ENCODE results near the gene TIMP4. TPM values are rescaled to one million over a fixed set of nuclear protein-coding genes. Genes with fewer than 3 reads are reported as not detected.

Gene TIMP4
- total and polyA plus RNA-seq, 2 of the 4 experiments (the other 2 are of a cell fraction) = 0.39 to 0.54 TPM

GRCh38 chr3:12194669-12195161, 36.0 kb upstream of the TIMP4 start:
- peak overlapping the region; percentile 76 for H2AK5ac ChIP-seq (ENCODE audit: low read depth, low read length)
- no peak overlapping the region for H3K4me3 ChIP-seq (ENCODE audit: insufficient read depth, low read depth, low read length)
- intact Hi-C loops (cut with micrococcal nuclease) (loop anchor here (5.0 kb wide), 3 partner anchors 93 to 363 kb away; partner anchors contain the start of genes MKRN2 and PPARG), dilution Hi-C loops (cut with HindIII; ENCODE audit: low sequenced_read_pairs, unreplicated experiment) (no loop called here), in situ Hi-C loops (cut with MboI; ENCODE audit: low sequenced_read_pairs) (no loop called here)
- ATAC-seq (ENCODE audit: low read depth) = no peak
- H3K4ac ChIP-seq (ENCODE audit: low read depth, low read length) = peak overlapping the region; percentile 94
- H2BK120ac ChIP-seq (ENCODE audit: low read depth, low read length) = peak overlapping the region; percentile 97
- peak overlapping the region; percentile 97 for H2BK20ac ChIP-seq (ENCODE audit: low read depth, low read length)
- no peaks in the 10 kb centered on the region for H3K79me1 ChIP-seq (ENCODE audit: low read depth in 1 of 2, low read length in 2 of 2)
- peak overlapping the region; percentile 76 for H3K14ac ChIP-seq (replicated peaks; ENCODE audit: low read depth, low read length)
- peaks cover 3% of the 10 kb centered on the region for H3K9me3 ChIP-seq (ENCODE audit: control insufficient read depth, insufficient read depth, low read length)
- H2AK9ac ChIP-seq (replicated peaks; ENCODE audit: low read depth, low read length, poor library complexity) = peak overlapping the region; percentile 88
- no peaks in the 10 kb centered on the region for H4K20me1 ChIP-seq (ENCODE audit: insufficient read depth, low read length)
- no peaks in the 10 kb centered on the region for H3K36me3 ChIP-seq (ENCODE audit: control insufficient read depth, insufficient read depth, low read length)
- peaks cover 23% of the 10 kb centered on the region for H3K4me1 ChIP-seq (ENCODE audit: control insufficient read depth, insufficient read depth, low read length)
- H4K91ac ChIP-seq (ENCODE audit: insufficient read depth, low read depth, low read length) = peak overlapping the region; percentile 91
- WGBS, 2 experiments (ENCODE audit: extremely low coverage in 2 of 2, insufficient read length in 1 of 2) = 87% methylated on average over 3 of the region's 3 CpGs; no CpG with 5 or more reads in 1 of the 2 experiments
- H3K18ac ChIP-seq (ENCODE audit: low read depth, low read length) = peak overlapping the region; percentile 83
- H3K27ac ChIP-seq (ENCODE audit: insufficient read depth, low read length) = peak overlapping the region; percentile 97
- H2BK15ac ChIP-seq (ENCODE audit: low read depth, low read length) = peak overlapping the region; percentile 84; the same call in 2 of the 3 replicates
- no peak overlapping the region for H3K9ac ChIP-seq (ENCODE audit: low read depth, low read length)
- ChIA-PET CTCF (no interaction called here), POLR2A (ENCODE audit: unreplicated experiment) (no interaction called here)
- H3K23ac ChIP-seq (ENCODE audit: low read depth, low read length) = peak overlapping the region; percentile 86
- H3K9me1 ChIP-seq (ENCODE audit: insufficient read depth, low read length) = peaks cover 9% of the 10 kb centered on the region
- peak overlapping the region; percentile 87 for H4K5ac ChIP-seq (ENCODE audit: low read depth, low read length)
- peak overlapping the region; percentile 24; the same call in 1 of the 2 replicates for H3K4me2 ChIP-seq (ENCODE audit: low read depth, low read length)
- H4K8ac ChIP-seq (ENCODE audit: low read depth in 2 of 2, low read length in 2 of 2) = peak overlapping the region; percentile 58 to 72
- BruUV-seq (replicated peaks) = no TSS peak
- TF ChIP-seq CHD1 (IDR thresholded peaks at IDR 0.05; ENCODE audit: low read depth, low read length) (no peak), CEBPB (IDR thresholded peaks at IDR 0.05; ENCODE audit: low read depth, low read length) (0 out of 2 replicates have a peak, but pooled peaks have one; percentile 1)
- H3K56ac ChIP-seq (ENCODE audit: extremely low read depth, insufficient read depth, low read length) = peak overlapping the region; percentile 41; the same call in 1 of the 2 replicates
- peak overlapping the region; percentile 53 for H2AFZ ChIP-seq (replicated peaks; ENCODE audit: low read length, poor library complexity)
- peak; percentile 35 for DNase-seq
- peak overlapping the region; percentile 91 for H2BK5ac ChIP-seq (ENCODE audit: low read depth, low read length, poor library complexity, severe bottlenecking)
- no peaks in the 10 kb centered on the region for H3K27me3 ChIP-seq (ENCODE audit: control insufficient read depth, insufficient read depth, low read length)
